GDM1 (cell line): ENCODE data around the gene FIGNL2.
"Not testable (repeated sequence)": the region's sequence is repeated elsewhere in the genome, so short reads cannot be mapped to it uniquely, and the experiment has no call there.

ENCODE experiments used
- DNase-seq: peaks from one replicate; lab custom pipeline; 2025; lab: John Stamatoyannopoulos, UW

Gene FIGNL2

GRCh38 chr12:51815571-51815970, 32.9 kb downstream of the FIGNL2 start:
- DNase-seq, result no peak

- no peak for DNase-seq
Measured at GRCh38 chr12:51814311-51815088, 34.0 kb downstream of the FIGNL2 start.

GRCh38 chr12:51813931-51814310, 34.6 kb downstream of the FIGNL2 start:
- DNase-seq, result no peak

- DNase-seq, result no peak
Measured at GRCh38 chr12:51812871-51813270, 35.6 kb downstream of the FIGNL2 start.

- DNase-seq, result no peak
Measured at GRCh38 chr12:51811203-51812202, 37.0 kb downstream of the FIGNL2 start.

- no peak for DNase-seq
Measured at GRCh38 chr12:51809193-51809592, 39.3 kb downstream of the FIGNL2 start.

- DNase-seq, result no peak
Measured at GRCh38 chr12:51806896-51807295, 41.6 kb downstream of the FIGNL2 start.

- no peak for DNase-seq
Measured at GRCh38 chr12:51801027-51801426, 47.5 kb downstream of the FIGNL2 start.

- DNase-seq, result no peak
Measured at GRCh38 chr12:51798501-51798900, 50.0 kb downstream of the FIGNL2 start.

- DNase-seq, result not testable (repeated sequence)
Measured at GRCh38 chr12:51798051-51798450, 50.5 kb downstream of the FIGNL2 start.

GRCh38 chr12:51797301-51797700, 51.2 kb downstream of the FIGNL2 start:
- DNase-seq, result no peak

- DNase-seq, result no peak
Measured at GRCh38 chr12:51793201-51793600, 55.3 kb downstream of the FIGNL2 start.

- DNase-seq, result no peak
Measured at GRCh38 chr12:51792417-51792816, 56.1 kb downstream of the FIGNL2 start.

GRCh38 chr12:51788876-51789275, 59.6 kb downstream of the FIGNL2 start:
- DNase-seq, result no peak

- no peak for DNase-seq
Measured at GRCh38 chr12:51785906-51786305, 62.6 kb downstream of the FIGNL2 start.

- DNase-seq, result peak; percentile 8
Measured at GRCh38 chr12:51784688-51785087, 63.8 kb downstream of the FIGNL2 start.

GRCh38 chr12:51779876-51780275, 68.6 kb downstream of the FIGNL2 start:
- DNase-seq, result no peak

- no peak for DNase-seq
Measured at GRCh38 chr12:51777973-51778372, 70.5 kb downstream of the FIGNL2 start.

GRCh38 chr12:51777457-51777856, 71.1 kb downstream of the FIGNL2 start:
- DNase-seq, result no peak

- DNase-seq, result no peak
Measured at GRCh38 chr12:51774933-51775332, 73.6 kb downstream of the FIGNL2 start.

GRCh38 chr12:51773145-51773869, 75.2 kb downstream of the FIGNL2 start:
- peak; percentile 0 for DNase-seq

- no peak for DNase-seq
Measured at GRCh38 chr12:51771008-51771407, 77.5 kb downstream of the FIGNL2 start.
